SU-DHL-6 (cell line): ENCODE results near the gene MORN5.

Experiments used
- H2AFZ ChIP-seq: fragments of 200-600 bp; sonication (generic); 2 replicates; pipeline ENCODE4 v1.6.1; 2014; ENCODE audit warnings: low read depth, mild to moderate bottlenecking, moderate library complexity, mixed read lengths, antibody characterized with exemption, low read length; ENCODE audit not compliant: severe bottlenecking
- H3F3A ChIP-seq: fragments of 200-600 bp; shearing (Covaris generic); 2 replicates; pipeline ENCODE4 v1.6.0; 2016; ENCODE audit warnings: antibody characterized with exemption, mild to moderate bottlenecking; ENCODE audit not compliant: insufficient read depth
- H3K27ac ChIP-seq: fragments of 200-600 bp; sonication (generic); 2 replicates; pipeline ENCODE4 v1.5.1; 2016; ENCODE audit warnings: low read depth, mild to moderate bottlenecking, low read length, moderate library complexity, mixed read lengths
- H3K27me3 ChIP-seq: fragments of 200-600 bp; sonication (generic), shearing (Covaris generic); 2 replicates; pipeline ENCODE4 v1.6.0; 2014; ENCODE audit warnings: mild to moderate bottlenecking, low read length
- H3K36me3 ChIP-seq: fragments of 200-600 bp; sonication (generic); 2 replicates; pipeline ENCODE4 v1.6.1; 2014; ENCODE audit warnings: mild to moderate bottlenecking, low read length, mixed read lengths
- H3K4me2 ChIP-seq: fragments of 300-600, 200-600 bp; shearing (Covaris generic), sonication (generic); 2 replicates; pipeline ENCODE4 v1.6.0; 2014; ENCODE audit warnings: low read length, low read depth, mild to moderate bottlenecking; ENCODE audit not compliant: poor library complexity, severe bottlenecking
- H3K4me3 ChIP-seq: fragments of 200-600 bp; sonication (generic); 2 replicates; pipeline ENCODE4 v1.5.1; 2014; ENCODE audit warnings: antibody characterized with exemption, low read length, mild to moderate bottlenecking, mixed read lengths; ENCODE audit not compliant: insufficient read depth, poor library complexity, severe bottlenecking
- H3K79me2 ChIP-seq: fragments of 200-600 bp; sonication (generic); 2 replicates; pipeline ENCODE4 v1.6.1; 2014; ENCODE audit warnings: mild to moderate bottlenecking, low read length, moderate library complexity; ENCODE audit not compliant: insufficient read depth
- H3K9ac ChIP-seq: fragments of 200-600 bp; sonication (generic); 2 replicates; pipeline ENCODE4 v1.7.0; 2014; ENCODE audit warnings: mild to moderate bottlenecking, low read length
- H3K9me2 ChIP-seq: fragments of 200-600 bp; sonication (generic); replicated peaks from 2 replicates; pipeline ENCODE4 v1.6.1; 2014; ENCODE audit warnings: low read length; ENCODE audit not compliant: insufficient read depth
- H3K9me3 ChIP-seq: fragments of 200-600 bp; sonication (generic); 2 replicates; pipeline ENCODE4 v1.6.1; 2014; ENCODE audit warnings: low read length, mixed read lengths; ENCODE audit not compliant: insufficient read depth
- H4K20me1 ChIP-seq: fragments of 200-600 bp; sonication (generic); 2 replicates; pipeline ENCODE4 v1.6.1; 2014; ENCODE audit warnings: low read depth, mild to moderate bottlenecking, antibody characterized with exemption, low read length, moderate library complexity, mixed read lengths
- CTCF ChIP-seq: fragments of 200-600 bp; sonication (generic); IDR thresholded peaks from one replicate; pipeline ENCODE4 v1.5.1; 2017; ENCODE audit warnings: antibody characterized with exemption, mild to moderate bottlenecking, low read length, moderate library complexity; ENCODE audit not compliant: insufficient read depth, poor library complexity, severe bottlenecking
- EZH2phosphoT487 ChIP-seq: fragments of 200-600 bp; sonication (generic), shearing (Covaris generic); conservative IDR thresholded peaks from 2 replicates; pipeline ENCODE4 v1.6.1; 2018; ENCODE audit warnings: mild to moderate bottlenecking, antibody characterized with exemption, low read length, moderate library complexity, mixed read lengths

Gene MORN5

GRCh38 chr9:122239722-122240121 lies 80.0 kb downstream of the MORN5 start:
- Histone ChIP-seq H3K4me2 (no peak overlapping the region), H3K9me3 (no peaks in the 10 kb centered on the region), H3K4me3 (no peak overlapping the region), H3K36me3 (peaks cover 34% of the 10 kb centered on the region), H3K27me3 (no peaks in the 10 kb centered on the region), H3F3A (no peaks in the 10 kb centered on the region), H3K79me2 (no peaks in the 10 kb centered on the region), H2AFZ (no peak overlapping the region), H3K9ac (no peak overlapping the region), H4K20me1 (no peaks in the 10 kb centered on the region), H3K27ac (no peak overlapping the region), H3K9me2 (no peaks in the 10 kb centered on the region)
- TF ChIP-seq CTCF = no peak
- TF ChIP-seq EZH2phosphoT487 = no peak

- H3F3A ChIP-seq = no peaks in the 10 kb centered on the region
- no peaks in the 10 kb centered on the region for H3K9me2 ChIP-seq
- TF ChIP-seq CTCF (no peak), EZH2phosphoT487 (no peak)
- H3K4me3 ChIP-seq = no peak overlapping the region
- no peak overlapping the region for H3K9ac ChIP-seq
- H3K27me3 ChIP-seq = no peaks in the 10 kb centered on the region
- H3K79me2 ChIP-seq = no peaks in the 10 kb centered on the region
- H3K27ac ChIP-seq = no peak overlapping the region
- no peaks in the 10 kb centered on the region for H3K9me3 ChIP-seq
- H4K20me1 ChIP-seq = no peaks in the 10 kb centered on the region
- H3K36me3 ChIP-seq = peaks cover 52% of the 10 kb centered on the region
- no peak overlapping the region for H2AFZ ChIP-seq
- H3K4me2 ChIP-seq = no peak overlapping the region
These were observed 84.6 kb downstream of the MORN5 start for GRCh38 chr9:122244349-122244748.

GRCh38 chr9:122246666-122247065 lies 87.0 kb downstream of the MORN5 start:
- H4K20me1 ChIP-seq = no peaks in the 10 kb centered on the region
- H3K79me2 ChIP-seq = no peaks in the 10 kb centered on the region
- H3K27me3 ChIP-seq = no peaks in the 10 kb centered on the region
- no peak overlapping the region for H3K9ac ChIP-seq
- no peaks in the 10 kb centered on the region for H3F3A ChIP-seq
- H3K9me3 ChIP-seq = no peaks in the 10 kb centered on the region
- H2AFZ ChIP-seq = no peak overlapping the region
- H3K4me2 ChIP-seq = no peak overlapping the region
- no peak overlapping the region for H3K4me3 ChIP-seq
- H3K9me2 ChIP-seq = no peaks in the 10 kb centered on the region
- H3K27ac ChIP-seq = no peak overlapping the region
- TF ChIP-seq EZH2phosphoT487 = no peak
- peaks cover 49% of the 10 kb centered on the region for H3K36me3 ChIP-seq

GRCh38 chr9:122248448-122248865 lies 88.7 kb downstream of the MORN5 start:
- Histone ChIP-seq H3K27me3 (no peaks in the 10 kb centered on the region), H2AFZ (no peak overlapping the region), H3K4me3 (no peak overlapping the region), H3K4me2 (no peak overlapping the region), H3K9ac (no peak overlapping the region), H3K9me3 (no peaks in the 10 kb centered on the region), H4K20me1 (no peaks in the 10 kb centered on the region), H3F3A (no peaks in the 10 kb centered on the region), H3K79me2 (0 out of 2 replicates have a peak, but pooled peaks cover 12% of the 10 kb centered on the region), H3K27ac (no peak overlapping the region), H3K9me2 (no peaks in the 10 kb centered on the region), H3K36me3 (peaks cover 43% of the 10 kb centered on the region)
- TF ChIP-seq EZH2phosphoT487 = no peak
- TF ChIP-seq CTCF = no peak
